A673 (cell line): ENCODE measurements around the gene TBXAS1. TPM values are rescaled to one million over a fixed set of nuclear protein-coding genes. Genes with fewer than 3 reads are reported as not detected.

Experiments used
- BruUV-seq: library from RNA; stranded (reverse); fragments of 400-500 nt; replicated peaks from 2 replicates; lab custom pipeline; 2021; lab: Mats Ljungman, UMichigan
- CTCF ChIA-PET: fragments of 300-600 bp; sonication (Branson Sonifier 250); formaldehyde crosslinking; loops from one replicate; lab custom pipeline; 2022; ENCODE audit warnings: antibody characterized with exemption; lab: Charles Lee
- POLR2A ChIA-PET: fragments of 300-600 bp; sonication (Branson Sonifier 250); formaldehyde crosslinking; loops from one replicate; lab custom pipeline; 2022; ENCODE audit warnings: antibody characterized with exemption; ENCODE audit not compliant: low non-redundant PET; lab: Charles Lee
- DNase-seq: peaks from one replicate; pipeline ENCODE4 v3.0.0-alpha.2; 2015; ENCODE audit warnings: low spot score
- H3K27ac ChIP-seq: fragments of 200-600 bp; sonication (generic); 2 replicates; pipeline ENCODE4 v1.5.1; 2016; ENCODE audit warnings: mixed run types, low read depth, mild to moderate bottlenecking, mixed read lengths, antibody characterized with exemption, low read length; ENCODE audit not compliant: poor library complexity, severe bottlenecking
- H3K27me3 ChIP-seq: fragments of 200-600 bp; sonication (generic); replicated peaks from 2 replicates; pipeline ENCODE4 v1.6.1; 2017; ENCODE audit warnings: mixed run types, low read depth, mild to moderate bottlenecking, mixed read lengths, antibody characterized with exemption, low read length; ENCODE audit not compliant: insufficient read depth, poor library complexity
- H3K36me3 ChIP-seq: fragments of 200-600 bp; sonication (generic); 2 replicates; pipeline ENCODE4 v1.6.1; 2016; ENCODE audit warnings: mixed run types, mild to moderate bottlenecking, mixed read lengths, antibody characterized with exemption, low read length; ENCODE audit not compliant: insufficient read depth, poor library complexity, severe bottlenecking
- H3K4me1 ChIP-seq: fragments of 200-600 bp; sonication (generic); 2 replicates; pipeline ENCODE4 v1.6.1; 2017; ENCODE audit warnings: mixed run types, mild to moderate bottlenecking, mixed read lengths, antibody characterized with exemption, low read length; ENCODE audit not compliant: insufficient read depth, poor library complexity, severe bottlenecking
- H3K4me3 ChIP-seq: fragments of 200-600 bp; sonication (generic); 2 replicates; pipeline ENCODE4 v1.5.1; 2016; ENCODE audit warnings: low read depth, mixed run types, mild to moderate bottlenecking, mixed read lengths, low read length; ENCODE audit not compliant: poor library complexity, severe bottlenecking
- H3K9me3 ChIP-seq: fragments of 200-600 bp; sonication (generic); 2 replicates; pipeline ENCODE4 v1.6.1; 2016; ENCODE audit warnings: mixed run types, low read depth, mild to moderate bottlenecking, mixed read lengths, antibody characterized with exemption, low read length; ENCODE audit not compliant: poor library complexity, severe bottlenecking
- EZH2 ChIP-seq: fragments of 200-600 bp; sonication (generic); IDR thresholded peaks from 2 replicates; pipeline ENCODE4 v1.6.1; 2017; ENCODE audit warnings: borderline replicate concordance, low read depth, mild to moderate bottlenecking, mixed read lengths, antibody characterized with exemption, low read length; ENCODE audit not compliant: poor library complexity, severe bottlenecking
- intact Hi-C: fragments of 100-400 bp; cut with micrococcal nuclease; formaldehyde crosslinking; loops from one replicate; pipeline ENCODE4 v1.10.0; 2022; ENCODE audit not compliant: unreplicated experiment
- total RNA-seq: library from RNA; stranded (reverse); gene quantifications from 2 replicates; pipeline ENCODE4 v1.2.3, GENCODE V29; 2021
- TF ChIP-seq, protein P1 (sequence below): fragments of 300-800, 200-600 bp; sonication (generic); conservative IDR thresholded peaks from 2 replicates; pipeline ENCODE4 v1.5.1; 2017; ENCODE audit warnings: low read depth, mild to moderate bottlenecking, antibody characterized with exemption, low read length, moderate library complexity, mixed read lengths

TBXAS1 gene
- total RNA-seq, 1 experiment from 2014 or later: 2.5 TPM

GRCh38 chr7:139959718-139960117, 130.7 kb downstream of the TBXAS1 start:
- TF ChIP-seq, protein P1, sequence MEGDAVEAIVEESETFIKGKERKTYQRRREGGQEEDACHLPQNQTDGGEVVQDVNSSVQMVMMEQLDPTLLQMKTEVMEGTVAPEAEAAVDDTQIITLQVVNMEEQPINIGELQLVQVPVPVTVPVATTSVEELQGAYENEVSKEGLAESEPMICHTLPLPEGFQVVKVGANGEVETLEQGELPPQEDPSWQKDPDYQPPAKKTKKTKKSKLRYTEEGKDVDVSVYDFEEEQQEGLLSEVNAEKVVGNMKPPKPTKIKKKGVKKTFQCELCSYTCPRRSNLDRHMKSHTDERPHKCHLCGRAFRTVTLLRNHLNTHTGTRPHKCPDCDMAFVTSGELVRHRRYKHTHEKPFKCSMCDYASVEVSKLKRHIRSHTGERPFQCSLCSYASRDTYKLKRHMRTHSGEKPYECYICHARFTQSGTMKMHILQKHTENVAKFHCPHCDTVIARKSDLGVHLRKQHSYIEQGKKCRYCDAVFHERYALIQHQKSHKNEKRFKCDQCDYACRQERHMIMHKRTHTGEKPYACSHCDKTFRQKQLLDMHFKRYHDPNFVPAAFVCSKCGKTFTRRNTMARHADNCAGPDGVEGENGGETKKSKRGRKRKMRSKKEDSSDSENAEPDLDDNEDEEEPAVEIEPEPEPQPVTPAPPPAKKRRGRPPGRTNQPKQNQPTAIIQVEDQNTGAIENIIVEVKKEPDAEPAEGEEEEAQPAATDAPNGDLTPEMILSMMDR: no peak
- TF ChIP-seq EZH2: no peak
- ChIA-PET CTCF (no interaction called here), POLR2A (no interaction called here)
- intact Hi-C loops: no loop called here
- no peak overlapping the region for H3K4me3 ChIP-seq
- no peaks in the 10 kb centered on the region for H3K36me3 ChIP-seq
- no peak for DNase-seq
- no peak overlapping the region for H3K27ac ChIP-seq
- H3K4me1 ChIP-seq: no peaks in the 10 kb centered on the region
- BruUV-seq: no TSS peak
- H3K27me3 ChIP-seq: no peaks in the 10 kb centered on the region
- no peaks in the 10 kb centered on the region for H3K9me3 ChIP-seq

GRCh38 chr7:139960157-139960556, 131.1 kb downstream of the TBXAS1 start:
- no peaks in the 10 kb centered on the region for H3K27me3 ChIP-seq
- no peaks in the 10 kb centered on the region for H3K36me3 ChIP-seq
- H3K9me3 ChIP-seq: no peaks in the 10 kb centered on the region
- TF ChIP-seq, protein P1: no peak
- TF ChIP-seq EZH2: no peak
- ChIA-PET CTCF (no interaction called here), POLR2A (no interaction called here)
- no peaks in the 10 kb centered on the region for H3K4me1 ChIP-seq
- H3K27ac ChIP-seq: no peak overlapping the region
- no TSS peak for BruUV-seq
- intact Hi-C loops: no loop called here
- H3K4me3 ChIP-seq: no peak overlapping the region
- DNase-seq: no peak

DNA sequence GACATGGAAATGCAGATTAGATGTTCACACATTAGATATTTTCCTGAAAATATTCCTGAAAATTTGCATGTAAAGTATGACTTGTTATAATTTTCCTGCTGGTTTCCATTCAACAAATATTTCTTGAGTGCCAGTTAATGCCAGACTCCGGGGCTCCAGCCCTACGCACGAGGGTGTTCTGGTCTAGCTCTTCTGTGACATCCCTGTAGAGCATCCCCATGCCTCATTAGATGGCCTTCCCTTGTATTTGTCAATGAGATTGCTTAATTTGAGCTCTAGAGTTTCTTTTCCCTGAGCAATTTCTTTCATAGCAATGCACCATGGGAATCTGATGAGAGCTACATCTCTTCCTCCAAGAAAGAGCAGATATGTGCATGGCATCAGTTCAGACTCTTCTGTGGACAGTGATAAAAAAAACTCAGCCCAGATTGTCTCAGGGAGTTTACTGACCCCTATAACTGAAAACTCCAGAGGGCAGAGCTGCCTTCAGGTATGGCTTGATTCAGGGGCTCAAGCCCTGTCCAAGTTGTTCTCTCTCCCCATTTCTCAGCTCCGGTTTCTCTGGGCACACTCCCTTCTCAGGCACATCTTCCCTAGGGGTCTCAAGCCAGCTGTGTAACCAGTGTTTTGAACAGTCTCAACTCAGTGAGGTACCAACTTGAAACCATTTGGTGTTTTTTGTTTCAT, 137.0 kb downstream of the TBXAS1 start:
- TF ChIP-seq EZH2: no peak
- TF ChIP-seq, protein P1: no peak
- DNase-seq: no peak
- Histone ChIP-seq H3K4me1 (no peaks in the 10 kb centered on the region), H3K9me3 (no peaks in the 10 kb centered on the region), H3K4me3 (no peak overlapping the region), H3K36me3 (no peaks in the 10 kb centered on the region), H3K27ac (no peak overlapping the region), H3K27me3 (peaks cover 8% of the 10 kb centered on the region)
- intact Hi-C loops: no loop called here
- ChIA-PET CTCF (no interaction called here), POLR2A (no interaction called here)
- BruUV-seq: no TSS peak
